GM23338 (cell line): ENCODE data around the gene FAM168A. TPM values are rescaled to one million over a fixed set of nuclear protein-coding genes. Genes with fewer than 3 reads are reported as not detected.

ENCODE experiments used
- ATAC-seq: fragments of 200-7000 bp; cut with Tn5 transposase; 3 replicates; pipeline ENCODE4 v1.9.1; 2020
- DNase-seq: peaks from one replicate; pipeline ENCODE4 v3.0.0-alpha.2; 2015; ENCODE audit warnings: low spot score
- H2AFZ ChIP-seq: fragments of 200-600 bp; sonication (generic); 2 replicates; pipeline ENCODE4 v1.8.0; 2016; ENCODE audit warnings: antibody characterized with exemption, mild to moderate bottlenecking, moderate library complexity
- H3F3A ChIP-seq: fragments of 200-600 bp; sonication (generic); replicated peaks from 2 replicates; pipeline ENCODE4 v1.8.0; 2017; ENCODE audit warnings: antibody characterized with exemption, mixed run types, low read depth
- H3K27ac ChIP-seq: fragments of 200-600 bp; sonication (generic); 2 replicates; pipeline ENCODE4 v1.6.1; 2016; ENCODE audit warnings: low read depth
- H3K27me3 ChIP-seq: fragments of 200-600 bp; sonication (generic); 2 replicates; pipeline ENCODE4 v1.8.0; 2016; ENCODE audit warnings: mild to moderate bottlenecking, mixed run types, moderate library complexity; ENCODE audit not compliant: insufficient read depth
- H3K36me3 ChIP-seq: fragments of 200-600 bp; sonication (generic); 2 replicates; pipeline ENCODE4 v1.8.0; 2016; ENCODE audit warnings: mild to moderate bottlenecking; ENCODE audit not compliant: insufficient read depth
- H3K4me1 ChIP-seq: fragments of 200-600 bp; sonication (generic); 2 replicates; pipeline ENCODE4 v1.8.0; 2016; ENCODE audit warnings: mild to moderate bottlenecking, moderate library complexity; ENCODE audit not compliant: insufficient read depth
- H3K4me2 ChIP-seq: fragments of 200-600 bp; sonication (generic); 2 replicates; pipeline ENCODE4 v1.7.1; 2017; ENCODE audit warnings: mixed run types
- H3K4me3 ChIP-seq: fragments of 200-600 bp; sonication (generic); 2 replicates; pipeline ENCODE4 v1.6.1; 2016; ENCODE audit warnings: mixed run types
- H3K79me2 ChIP-seq: fragments of 200-600 bp; sonication (generic); replicated peaks from 2 replicates; pipeline ENCODE4 v1.8.0; 2017; ENCODE audit warnings: mild to moderate bottlenecking; ENCODE audit not compliant: insufficient read depth
- H3K9me2 ChIP-seq: fragments of 200-600 bp; sonication (generic); 2 replicates; pipeline ENCODE4 v1.8.0; 2017; ENCODE audit not compliant: insufficient read depth
- H4K20me1 ChIP-seq: fragments of 200-600 bp; sonication (generic); replicated peaks from 2 replicates; pipeline ENCODE4 v1.8.0; 2017; ENCODE audit warnings: mild to moderate bottlenecking; ENCODE audit not compliant: insufficient read depth
- H3K27ac Mint-ChIP-seq: 2 replicates; pipeline ENCODE4 v1.8.0; 2020; ENCODE audit warnings: inconsistent platforms, mild to moderate bottlenecking, moderate library complexity, mixed read lengths
- H3K27me3 Mint-ChIP-seq: 3 replicates; pipeline ENCODE4 v1.8.0; 2022; ENCODE audit warnings: low read depth, mild to moderate bottlenecking, moderate library complexity, mixed read lengths, inconsistent platforms; ENCODE audit not compliant: insufficient read depth, poor library complexity
- H3K36me3 Mint-ChIP-seq: 3 replicates; pipeline ENCODE4 v1.8.0; 2021; ENCODE audit warnings: low read depth, mild to moderate bottlenecking, inconsistent platforms, moderate library complexity, mixed read lengths
- H3K4me1 Mint-ChIP-seq: 3 replicates; pipeline ENCODE4 v1.8.0; 2020; ENCODE audit warnings: mild to moderate bottlenecking, inconsistent platforms, mixed read lengths
- H3K4me3 Mint-ChIP-seq: 3 replicates; pipeline ENCODE4 v1.8.0; 2021; ENCODE audit warnings: moderate library complexity, mild to moderate bottlenecking, inconsistent platforms, mixed read lengths
- H3K9me3 Mint-ChIP-seq: 3 replicates; pipeline ENCODE4 v1.8.0; 2020; ENCODE audit warnings: moderate library complexity, mild to moderate bottlenecking, inconsistent platforms, mixed read lengths
- CREB1 ChIP-seq: fragments of 250-450 bp; sonication (Bioruptor Pico); IDR thresholded peaks from 2 replicates; pipeline ENCODE4 v1.5.0; 2020; ENCODE audit warnings: low read depth, mild to moderate bottlenecking, moderate library complexity
- EZH2 ChIP-seq: fragments of 200-600 bp; sonication (generic); IDR thresholded peaks from one replicate; pipeline ENCODE4 v1.8.0; 2017; ENCODE audit warnings: antibody characterized with exemption, mild to moderate bottlenecking, low read depth; ENCODE audit not compliant: unreplicated experiment
- POLR2AphosphoS5 ChIP-seq: IDR thresholded peaks from 2 replicates; pipeline ENCODE4 v1.6.1; 2016; ENCODE audit warnings: antibody characterized with exemption, low read depth
- STAT1 ChIP-seq: IDR thresholded peaks from one replicate; pipeline ENCODE4 v1.6.1; 2016; ENCODE audit warnings: antibody characterized with exemption; ENCODE audit not compliant: unreplicated experiment
- ZNF114 ChIP-seq: fragments of 250-450 bp; sonication (Bioruptor Pico); IDR thresholded peaks from 2 replicates; pipeline ENCODE4 v1.5.0; 2020; ENCODE audit warnings: mild to moderate bottlenecking, moderate library complexity
- ZNF331 ChIP-seq: fragments of 250-450 bp; sonication (Bioruptor Pico); IDR thresholded peaks from 2 replicates; pipeline ENCODE4 v1.5.0; 2020; ENCODE audit warnings: low read depth, mild to moderate bottlenecking, moderate library complexity
- polyA plus RNA-seq: library from polyadenylated mRNA; unstranded; fragments of >200 nt; fragmentation: Nextera tagmentation; extraction: Ambion mirVana; gene quantifications from 2 replicates; pipeline ENCODE4 v1.2.1, GENCODE V29; 2016
- total RNA-seq: library from RNA; depleted of rRNA; stranded (reverse); fragments of >200 nt; shearing (Covaris generic); gene quantifications from 2 replicates; pipeline ENCODE4 v1.2.3, GENCODE V29; 2014
- TF ChIP-seq, protein P1 (sequence below), 2 experiments: fragments of 200-600 bp in 1 of 2; sonication (generic) in 1 of 2; conservative IDR thresholded peaks; 2 replicates each; pipeline versions ENCODE4 v1.5.1 to v1.6.1; 2016 to 2017; ENCODE audit warnings: antibody characterized with exemption in 2 of 2, low read depth in 2 of 2, mild to moderate bottlenecking in 2 of 2, moderate library complexity in 1 of 2
- TF ChIP-seq, protein P2 (sequence below): fragments of 250-450 bp; sonication (Bioruptor Pico); IDR thresholded peaks from 2 replicates; pipeline ENCODE4 v1.5.0; 2020; ENCODE audit warnings: mild to moderate bottlenecking, moderate library complexity
- TF ChIP-seq, protein P3 (sequence below): IDR thresholded peaks from one replicate; pipeline ENCODE4 v1.6.1; 2018; ENCODE audit warnings: antibody characterized with exemption; ENCODE audit not compliant: unreplicated experiment
- TF ChIP-seq, protein P4 (sequence below): IDR thresholded peaks from 2 replicates; pipeline ENCODE4 v1.6.1; 2016; ENCODE audit warnings: antibody characterized with exemption

Gene FAM168A
- total and polyA plus RNA-seq, 2 experiments from 2014 or later: 8.0 to 20.3 TPM

DNA sequence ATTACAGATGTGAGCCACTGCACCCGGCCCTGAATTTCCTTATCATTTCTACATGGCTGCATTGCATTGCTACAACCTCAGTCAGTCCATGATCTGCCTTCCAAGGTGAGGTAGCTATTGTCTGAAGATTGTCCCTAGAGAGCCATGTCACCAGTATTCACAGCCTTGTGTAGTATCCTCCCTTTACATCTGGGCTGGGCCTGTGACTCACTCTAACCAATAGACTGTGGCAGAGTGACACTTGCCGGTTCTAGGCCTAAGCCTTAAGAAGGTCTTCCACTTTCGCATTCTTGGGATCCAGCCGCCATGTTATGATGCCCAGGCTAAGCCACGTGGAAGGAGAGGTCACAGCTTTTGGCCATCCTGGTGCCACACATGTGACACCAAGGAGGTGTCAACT is 38.3 kb upstream of the FAM168A start:
- Mint-ChIP-seq H3K36me3 (no peaks in the 10 kb centered on the region), H3K9me3 (no peaks in the 10 kb centered on the region), H3K4me1 (peaks cover 7% of the 10 kb centered on the region; the same call in 1 of the 3 replicates), H3K27me3 (peaks cover 21% of the 10 kb centered on the region), H3K4me3 (no peak overlapping the region), H3K27ac (no peak overlapping the region)
- no peaks in the 10 kb centered on the region for H3F3A ChIP-seq
- ATAC-seq: no peak
- peaks cover 32% of the 10 kb centered on the region for H3K27me3 ChIP-seq
- DNase-seq: no peak
- no peaks in the 10 kb centered on the region for H3K36me3 ChIP-seq
- H4K20me1 ChIP-seq: no peaks in the 10 kb centered on the region
- H3K79me2 ChIP-seq: no peaks in the 10 kb centered on the region
- no peak overlapping the region for H3K27ac ChIP-seq
- no peak overlapping the region for H2AFZ ChIP-seq
- no peak overlapping the region for H3K4me3 ChIP-seq
- H3K4me2 ChIP-seq: no peak overlapping the region
- H3K9me2 ChIP-seq: peaks cover 6% of the 10 kb centered on the region; the same call in 1 of the 2 replicates
- peaks cover 7% of the 10 kb centered on the region; the same call in 1 of the 2 replicates for H3K4me1 ChIP-seq
- TF ChIP-seq POLR2AphosphoS5: no peak
- TF ChIP-seq, protein P1, sequence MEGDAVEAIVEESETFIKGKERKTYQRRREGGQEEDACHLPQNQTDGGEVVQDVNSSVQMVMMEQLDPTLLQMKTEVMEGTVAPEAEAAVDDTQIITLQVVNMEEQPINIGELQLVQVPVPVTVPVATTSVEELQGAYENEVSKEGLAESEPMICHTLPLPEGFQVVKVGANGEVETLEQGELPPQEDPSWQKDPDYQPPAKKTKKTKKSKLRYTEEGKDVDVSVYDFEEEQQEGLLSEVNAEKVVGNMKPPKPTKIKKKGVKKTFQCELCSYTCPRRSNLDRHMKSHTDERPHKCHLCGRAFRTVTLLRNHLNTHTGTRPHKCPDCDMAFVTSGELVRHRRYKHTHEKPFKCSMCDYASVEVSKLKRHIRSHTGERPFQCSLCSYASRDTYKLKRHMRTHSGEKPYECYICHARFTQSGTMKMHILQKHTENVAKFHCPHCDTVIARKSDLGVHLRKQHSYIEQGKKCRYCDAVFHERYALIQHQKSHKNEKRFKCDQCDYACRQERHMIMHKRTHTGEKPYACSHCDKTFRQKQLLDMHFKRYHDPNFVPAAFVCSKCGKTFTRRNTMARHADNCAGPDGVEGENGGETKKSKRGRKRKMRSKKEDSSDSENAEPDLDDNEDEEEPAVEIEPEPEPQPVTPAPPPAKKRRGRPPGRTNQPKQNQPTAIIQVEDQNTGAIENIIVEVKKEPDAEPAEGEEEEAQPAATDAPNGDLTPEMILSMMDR (conservative IDR thresholded peaks at IDR 0.05; ENCODE audit: low read depth in 2 of 2): no peak
- TF ChIP-seq, protein P2, sequence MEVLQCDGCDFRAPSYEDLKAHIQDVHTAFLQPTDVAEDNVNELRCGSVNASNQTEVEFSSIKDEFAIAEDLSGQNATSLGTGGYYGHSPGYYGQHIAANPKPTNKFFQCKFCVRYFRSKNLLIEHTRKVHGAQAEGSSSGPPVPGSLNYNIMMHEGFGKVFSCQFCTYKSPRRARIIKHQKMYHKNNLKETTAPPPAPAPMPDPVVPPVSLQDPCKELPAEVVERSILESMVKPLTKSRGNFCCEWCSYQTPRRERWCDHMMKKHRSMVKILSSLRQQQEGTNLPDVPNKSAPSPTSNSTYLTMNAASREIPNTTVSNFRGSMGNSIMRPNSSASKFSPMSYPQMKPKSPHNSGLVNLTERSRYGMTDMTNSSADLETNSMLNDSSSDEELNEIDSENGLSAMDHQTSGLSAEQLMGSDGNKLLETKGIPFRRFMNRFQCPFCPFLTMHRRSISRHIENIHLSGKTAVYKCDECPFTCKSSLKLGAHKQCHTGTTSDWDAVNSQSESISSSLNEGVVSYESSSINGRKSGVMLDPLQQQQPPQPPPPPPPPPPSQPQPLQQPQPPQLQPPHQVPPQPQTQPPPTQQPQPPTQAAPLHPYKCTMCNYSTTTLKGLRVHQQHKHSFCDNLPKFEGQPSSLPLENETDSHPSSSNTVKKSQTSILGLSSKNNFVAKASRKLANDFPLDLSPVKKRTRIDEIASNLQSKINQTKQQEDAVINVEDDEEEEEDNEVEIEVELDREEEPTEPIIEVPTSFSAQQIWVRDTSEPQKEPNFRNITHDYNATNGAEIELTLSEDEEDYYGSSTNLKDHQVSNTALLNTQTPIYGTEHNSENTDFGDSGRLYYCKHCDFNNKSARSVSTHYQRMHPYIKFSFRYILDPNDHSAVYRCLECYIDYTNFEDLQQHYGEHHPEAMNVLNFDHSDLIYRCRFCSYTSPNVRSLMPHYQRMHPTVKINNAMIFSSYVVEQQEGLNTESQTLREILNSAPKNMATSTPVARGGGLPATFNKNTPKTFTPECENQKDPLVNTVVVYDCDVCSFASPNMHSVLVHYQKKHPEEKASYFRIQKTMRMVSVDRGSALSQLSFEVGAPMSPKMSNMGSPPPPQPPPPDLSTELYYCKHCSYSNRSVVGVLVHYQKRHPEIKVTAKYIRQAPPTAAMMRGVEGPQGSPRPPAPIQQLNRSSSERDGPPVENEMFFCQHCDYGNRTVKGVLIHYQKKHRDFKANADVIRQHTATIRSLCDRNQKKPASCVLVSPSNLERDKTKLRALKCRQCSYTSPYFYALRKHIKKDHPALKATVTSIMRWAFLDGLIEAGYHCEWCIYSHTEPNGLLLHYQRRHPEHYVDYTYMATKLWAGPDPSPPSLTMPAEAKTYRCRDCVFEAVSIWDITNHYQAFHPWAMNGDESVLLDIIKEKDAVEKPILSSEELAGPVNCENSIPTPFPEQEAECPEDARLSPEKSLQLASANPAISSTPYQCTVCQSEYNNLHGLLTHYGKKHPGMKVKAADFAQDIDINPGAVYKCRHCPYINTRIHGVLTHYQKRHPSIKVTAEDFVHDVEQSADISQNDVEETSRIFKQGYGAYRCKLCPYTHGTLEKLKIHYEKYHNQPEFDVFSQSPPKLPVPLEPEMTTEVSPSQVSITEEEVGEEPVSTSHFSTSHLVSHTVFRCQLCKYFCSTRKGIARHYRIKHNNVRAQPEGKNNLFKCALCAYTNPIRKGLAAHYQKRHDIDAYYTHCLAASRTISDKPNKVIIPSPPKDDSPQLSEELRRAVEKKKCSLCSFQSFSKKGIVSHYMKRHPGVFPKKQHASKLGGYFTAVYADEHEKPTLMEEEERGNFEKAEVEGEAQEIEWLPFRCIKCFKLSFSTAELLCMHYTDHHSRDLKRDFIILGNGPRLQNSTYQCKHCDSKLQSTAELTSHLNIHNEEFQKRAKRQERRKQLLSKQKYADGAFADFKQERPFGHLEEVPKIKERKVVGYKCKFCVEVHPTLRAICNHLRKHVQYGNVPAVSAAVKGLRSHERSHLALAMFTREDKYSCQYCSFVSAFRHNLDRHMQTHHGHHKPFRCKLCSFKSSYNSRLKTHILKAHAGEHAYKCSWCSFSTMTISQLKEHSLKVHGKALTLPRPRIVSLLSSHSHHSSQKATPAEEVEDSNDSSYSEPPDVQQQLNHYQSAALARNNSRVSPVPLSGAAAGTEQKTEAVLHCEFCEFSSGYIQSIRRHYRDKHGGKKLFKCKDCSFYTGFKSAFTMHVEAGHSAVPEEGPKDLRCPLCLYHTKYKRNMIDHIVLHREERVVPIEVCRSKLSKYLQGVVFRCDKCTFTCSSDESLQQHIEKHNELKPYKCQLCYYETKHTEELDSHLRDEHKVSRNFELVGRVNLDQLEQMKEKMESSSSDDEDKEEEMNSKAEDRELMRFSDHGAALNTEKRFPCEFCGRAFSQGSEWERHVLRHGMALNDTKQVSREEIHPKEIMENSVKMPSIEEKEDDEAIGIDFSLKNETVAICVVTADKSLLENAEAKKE (CRISPR knock-in tag): no peak
- TF ChIP-seq, protein P3, sequence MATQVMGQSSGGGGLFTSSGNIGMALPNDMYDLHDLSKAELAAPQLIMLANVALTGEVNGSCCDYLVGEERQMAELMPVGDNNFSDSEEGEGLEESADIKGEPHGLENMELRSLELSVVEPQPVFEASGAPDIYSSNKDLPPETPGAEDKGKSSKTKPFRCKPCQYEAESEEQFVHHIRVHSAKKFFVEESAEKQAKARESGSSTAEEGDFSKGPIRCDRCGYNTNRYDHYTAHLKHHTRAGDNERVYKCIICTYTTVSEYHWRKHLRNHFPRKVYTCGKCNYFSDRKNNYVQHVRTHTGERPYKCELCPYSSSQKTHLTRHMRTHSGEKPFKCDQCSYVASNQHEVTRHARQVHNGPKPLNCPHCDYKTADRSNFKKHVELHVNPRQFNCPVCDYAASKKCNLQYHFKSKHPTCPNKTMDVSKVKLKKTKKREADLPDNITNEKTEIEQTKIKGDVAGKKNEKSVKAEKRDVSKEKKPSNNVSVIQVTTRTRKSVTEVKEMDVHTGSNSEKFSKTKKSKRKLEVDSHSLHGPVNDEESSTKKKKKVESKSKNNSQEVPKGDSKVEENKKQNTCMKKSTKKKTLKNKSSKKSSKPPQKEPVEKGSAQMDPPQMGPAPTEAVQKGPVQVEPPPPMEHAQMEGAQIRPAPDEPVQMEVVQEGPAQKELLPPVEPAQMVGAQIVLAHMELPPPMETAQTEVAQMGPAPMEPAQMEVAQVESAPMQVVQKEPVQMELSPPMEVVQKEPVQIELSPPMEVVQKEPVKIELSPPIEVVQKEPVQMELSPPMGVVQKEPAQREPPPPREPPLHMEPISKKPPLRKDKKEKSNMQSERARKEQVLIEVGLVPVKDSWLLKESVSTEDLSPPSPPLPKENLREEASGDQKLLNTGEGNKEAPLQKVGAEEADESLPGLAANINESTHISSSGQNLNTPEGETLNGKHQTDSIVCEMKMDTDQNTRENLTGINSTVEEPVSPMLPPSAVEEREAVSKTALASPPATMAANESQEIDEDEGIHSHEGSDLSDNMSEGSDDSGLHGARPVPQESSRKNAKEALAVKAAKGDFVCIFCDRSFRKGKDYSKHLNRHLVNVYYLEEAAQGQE: no peak
- no peak for TF ChIP-seq EZH2
- TF ChIP-seq, protein P4, sequence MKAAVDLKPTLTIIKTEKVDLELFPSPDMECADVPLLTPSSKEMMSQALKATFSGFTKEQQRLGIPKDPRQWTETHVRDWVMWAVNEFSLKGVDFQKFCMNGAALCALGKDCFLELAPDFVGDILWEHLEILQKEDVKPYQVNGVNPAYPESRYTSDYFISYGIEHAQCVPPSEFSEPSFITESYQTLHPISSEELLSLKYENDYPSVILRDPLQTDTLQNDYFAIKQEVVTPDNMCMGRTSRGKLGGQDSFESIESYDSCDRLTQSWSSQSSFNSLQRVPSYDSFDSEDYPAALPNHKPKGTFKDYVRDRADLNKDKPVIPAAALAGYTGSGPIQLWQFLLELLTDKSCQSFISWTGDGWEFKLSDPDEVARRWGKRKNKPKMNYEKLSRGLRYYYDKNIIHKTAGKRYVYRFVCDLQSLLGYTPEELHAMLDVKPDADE: no peak
- no peak for TF ChIP-seq STAT1
- TF ChIP-seq ZNF331: no peak
- no peak for TF ChIP-seq ZNF114 (CRISPR knock-in tag)
- TF ChIP-seq CREB1 (CRISPR knock-in tag): no peak
